ENCODE measurements around the gene PARP8.
"Not testable (repeated sequence)": the region's sequence is repeated elsewhere in the genome, so short reads cannot be mapped to it uniquely, and the experiment has no call there.

The PARP8 gene

GRCh38 chr5:50666261-50667022 is at the start of gene PARP8:
Gene PARP8 (plus strand): TSS chr5:50666637. CDS start chr5:50667096, 459 bp downstream.
- DNase-seq, result peak; percentile 37

GRCh38 chr5:50623666-50624065 is 42.8 kb upstream of the PARP8 start:
- DNase-seq, result no peak

- peak; percentile 2 for DNase-seq
Observed at GRCh38 chr5:50634866-50635265, 31.6 kb upstream of the PARP8 start.

- not testable (repeated sequence) for DNase-seq
Observed at GRCh38 chr5:50637576-50637975, 28.9 kb upstream of the PARP8 start.

GRCh38 chr5:50646591-50646990 is 19.8 kb upstream of the PARP8 start:
- DNase-seq, result no peak

GRCh38 chr5:50647726-50648125 is 18.7 kb upstream of the PARP8 start:
- no peak for DNase-seq

- DNase-seq, result no peak
Observed at GRCh38 chr5:50653946-50654345, 12.5 kb upstream of the PARP8 start.

- no peak for DNase-seq
Observed at GRCh38 chr5:50655067-50655809, 11.2 kb upstream of the PARP8 start.

- no peak for DNase-seq
Observed at GRCh38 chr5:50655810-50656205, 10.6 kb upstream of the PARP8 start.

- no peak for DNase-seq
Observed at GRCh38 chr5:50657044-50657443, 9.4 kb upstream of the PARP8 start.

- DNase-seq, result no peak
Observed at GRCh38 chr5:50658246-50658645, 8.2 kb upstream of the PARP8 start.

GRCh38 chr5:50663636-50664035 is 2.8 kb upstream of the PARP8 start:
- no peak for DNase-seq

GRCh38 chr5:50665091-50665490 is 1.3 kb upstream of the PARP8 start:
- no peak for DNase-seq

GRCh38 chr5:50665761-50666202 is 655 bp upstream of the PARP8 start:
- peak; percentile 23 for DNase-seq

- no peak for DNase-seq
Observed at GRCh38 chr5:50667023-50667652, 701 bp downstream of the PARP8 start.

- peak; percentile 85 for DNase-seq
Observed at GRCh38 chr5:50667653-50668595, 1.5 kb downstream of the PARP8 start.

GRCh38 chr5:50668636-50669035 is 2.2 kb downstream of the PARP8 start:
- DNase-seq, result not testable (repeated sequence)

- no peak for DNase-seq
Observed at GRCh38 chr5:50672663-50673062, 6.2 kb downstream of the PARP8 start.

- not testable (repeated sequence) for DNase-seq
Observed at GRCh38 chr5:50673444-50673843, 7.0 kb downstream of the PARP8 start.

- no peak for DNase-seq
Observed at GRCh38 chr5:50675385-50675784, 8.9 kb downstream of the PARP8 start.

- DNase-seq, result not testable (repeated sequence)
Observed at GRCh38 chr5:50679554-50679953, 13.1 kb downstream of the PARP8 start.

- no peak for DNase-seq
Observed at GRCh38 chr5:50684721-50685120, 18.3 kb downstream of the PARP8 start.

- no peak for DNase-seq
Observed at GRCh38 chr5:50687548-50687947, 21.1 kb downstream of the PARP8 start.
